ENCODE measurements around the gene WDR48.
"Not testable (repeated sequence)": the region's sequence is repeated elsewhere in the genome, so short reads cannot be mapped to it uniquely, and the experiment has no call there.

Gene WDR48

GRCh38 chr3:39051649-39052561 is at the start of gene WDR48, which contains the start of gene SCN11A:
TSS of gene WDR48 (plus strand) at chr3:39052016. CDS start at chr3:39052026, 10 bp downstream.
TSS of gene SCN11A (minus strand) at chr3:39051944. CDS start at chr3:38950362, 101,582 bp downstream.
- DNase-seq: peak; percentile 91 to 93

GRCh38 chr3:39005295-39005694 is 46.5 kb upstream of the WDR48 start:
- no peak for DNase-seq

GRCh38 chr3:39011191-39011736 is 40.6 kb upstream of the WDR48 start:
- DNase-seq: no peak

GRCh38 chr3:39013289-39013688 is 38.5 kb upstream of the WDR48 start:
- DNase-seq: no peak

GRCh38 chr3:39013921-39014509 is 37.8 kb upstream of the WDR48 start:
- no peak for DNase-seq

GRCh38 chr3:39015418-39015817 is 36.4 kb upstream of the WDR48 start:
- no peak for DNase-seq

GRCh38 chr3:39019299-39019698 is 32.5 kb upstream of the WDR48 start:
- DNase-seq: no peak

- DNase-seq: no peak
Measured at GRCh38 chr3:39021029-39021428, 30.8 kb upstream of the WDR48 start.

GRCh38 chr3:39021465-39022285 is 30.1 kb upstream of the WDR48 start:
- DNase-seq: no peak

- no peak for DNase-seq
Measured at GRCh38 chr3:39022286-39022630, 29.6 kb upstream of the WDR48 start.

GRCh38 chr3:39024497-39024896 is 27.3 kb upstream of the WDR48 start:
- DNase-seq: no peak

- DNase-seq: no peak
Measured at GRCh38 chr3:39025222-39025970, 26.4 kb upstream of the WDR48 start.

- DNase-seq: no peak
Measured at GRCh38 chr3:39028546-39028945, 23.3 kb upstream of the WDR48 start.

- no peak for DNase-seq
Measured at GRCh38 chr3:39029556-39029955, 22.3 kb upstream of the WDR48 start.

- no peak for DNase-seq
Measured at GRCh38 chr3:39038165-39038564, 13.7 kb upstream of the WDR48 start.

- no peak for DNase-seq
Measured at GRCh38 chr3:39050029-39050428, 1.8 kb upstream of the WDR48 start.

GRCh38 chr3:39052583-39052982 is 767 bp downstream of the WDR48 start:
- no peak for DNase-seq

- DNase-seq: no peak
Measured at GRCh38 chr3:39053696-39054095, 1.9 kb downstream of the WDR48 start.

- DNase-seq: no peak
Measured at GRCh38 chr3:39056151-39056550, 4.3 kb downstream of the WDR48 start.

GRCh38 chr3:39061228-39061627 is 9.4 kb downstream of the WDR48 start:
- not testable (repeated sequence) for DNase-seq

GRCh38 chr3:39062180-39062579 is 10.4 kb downstream of the WDR48 start:
- DNase-seq: no peak

GRCh38 chr3:39063143-39063542 is 11.3 kb downstream of the WDR48 start:
- no peak for DNase-seq
